H1 (cell line): ENCODE results near the gene TPSD1. TPM values are rescaled to one million over a fixed set of nuclear protein-coding genes. Genes with fewer than 3 reads are reported as not detected.

Experiments
- polyA plus RNA-seq, 7 experiments: library from polyadenylated mRNA; depleted of rRNA in 3 of 7; stranded (reverse) in 5 of 7; unstranded in 2 of 7; fragments of >200 nt in 5 of 7; fragments of 200-250 nt in 2 of 7; gene quantifications; 1 replicate in 5 of 7; 2 replicates in 1 of 7; 4 replicates in 1 of 7; pipeline versions ENCODE4 v1.2.1 to v1.2.3, GENCODE V29; 2011 to 2013; ENCODE audit warnings: missing spikeins in 2 of 7, mixed read lengths in 2 of 7
- total RNA-seq: library from RNA; stranded (reverse); fragmentation: NEBNext Ultra II Directional; extraction: Animal tissue kit (Norgen Biotek cat#: 25700); gene quantifications from 2 replicates; pipeline ENCODE4 v1.2.1, GENCODE V29; 2021

Gene TPSD1
- total and polyA plus RNA-seq, 2 of the 8 experiments (the other 6 are each of a cell fraction or from before 2014, with no cell fraction given), result 0.26 TPM; not detected in 1

Other genes with a start within 250 kb of the TPSD1 start
- 0.31 and 0.56 TPM in 2 replicates for gene SSTR5, start 183.3 kb upstream of the TPSD1 start, total RNA-seq
- 0.60 and 0.61 TPM in 2 replicates for gene SSTR5, start 183.3 kb upstream of the TPSD1 start, polyA plus RNA-seq (2011; rRNA removed)
- gene C1QTNF8, start 159.8 kb upstream of the TPSD1 start, total RNA-seq, result not detected in 2 replicates
- gene C1QTNF8, start 159.8 kb upstream of the TPSD1 start, polyA plus RNA-seq (2011; rRNA removed), result not detected in 2 replicates
- gene CACNA1H, start 103.0 kb upstream of the TPSD1 start, total RNA-seq, result 27.2 and 28.7 TPM in 2 replicates
- gene CACNA1H, start 103.0 kb upstream of the TPSD1 start, polyA plus RNA-seq (2011; rRNA removed), result 14.0 and 27.4 TPM in 2 replicates
- not detected in 2 replicates for gene TPSG1, start 30.8 kb upstream of the TPSD1 start, total RNA-seq
- gene TPSG1, start 30.8 kb upstream of the TPSD1 start, polyA plus RNA-seq (2011; rRNA removed), result not detected in 2 replicates
- not detected in 2 replicates for gene TPSB2, start 25.9 kb upstream of the TPSD1 start, total RNA-seq
- 0.08 TPM in 1 of 2 replicates, not detected in the other for gene TPSB2, start 25.9 kb upstream of the TPSD1 start, polyA plus RNA-seq (2011; rRNA removed)
- not detected in 2 replicates for gene TPSAB1, start 15.4 kb upstream of the TPSD1 start, total RNA-seq
- gene TPSAB1, start 15.4 kb upstream of the TPSD1 start, polyA plus RNA-seq (2011; rRNA removed), result 0.09 TPM in 2 replicates
- gene UBE2I, start 53.6 kb downstream of the TPSD1 start, total RNA-seq, result 268 and 272 TPM in 2 replicates
- 148 and 162 TPM in 2 replicates for gene UBE2I, start 53.6 kb downstream of the TPSD1 start, polyA plus RNA-seq (2011; rRNA removed)
- 6.8 and 7.9 TPM in 2 replicates for gene BAIAP3, start 77.6 kb downstream of the TPSD1 start, total RNA-seq
- 2.9 and 6.3 TPM in 2 replicates for gene BAIAP3, start 77.6 kb downstream of the TPSD1 start, polyA plus RNA-seq (2011; rRNA removed)
- gene TSR3, start 95.8 kb downstream of the TPSD1 start, total RNA-seq, result 45.9 and 52.3 TPM in 2 replicates
- gene TSR3, start 95.8 kb downstream of the TPSD1 start, polyA plus RNA-seq (2011; rRNA removed), result 43.1 and 66.0 TPM in 2 replicates
- gene GNPTG, start 95.9 kb downstream of the TPSD1 start, total RNA-seq, result 25.2 and 26.2 TPM in 2 replicates
- 51.2 and 73.3 TPM in 2 replicates for gene GNPTG, start 95.9 kb downstream of the TPSD1 start, polyA plus RNA-seq (2011; rRNA removed)
- 31.8 and 32.1 TPM in 2 replicates for gene UNKL, start 158.6 kb downstream of the TPSD1 start, total RNA-seq
- 25.1 and 32.0 TPM in 2 replicates for gene UNKL, start 158.6 kb downstream of the TPSD1 start, polyA plus RNA-seq (2011; rRNA removed)
- 13.4 and 14.9 TPM in 2 replicates for gene UQCC4, start 164.7 kb downstream of the TPSD1 start, total RNA-seq
- 33.8 and 35.0 TPM in 2 replicates for gene UQCC4, start 164.7 kb downstream of the TPSD1 start, polyA plus RNA-seq (2011; rRNA removed)
- not detected in 2 replicates for gene PERCC1, start 175.0 kb downstream of the TPSD1 start, total RNA-seq
- gene PERCC1, start 175.0 kb downstream of the TPSD1 start, polyA plus RNA-seq (2011; rRNA removed), result not detected in 2 replicates
- gene CCDC154, start 188.5 kb downstream of the TPSD1 start, total RNA-seq, result 0.88 and 1.3 TPM in 2 replicates
- 0.15 and 0.58 TPM in 2 replicates for gene CCDC154, start 188.5 kb downstream of the TPSD1 start, polyA plus RNA-seq (2011; rRNA removed)
- gene CLCN7, start 219.0 kb downstream of the TPSD1 start, total RNA-seq, result 76.5 and 81.5 TPM in 2 replicates
- 38.6 and 79.6 TPM in 2 replicates for gene CLCN7, start 219.0 kb downstream of the TPSD1 start, polyA plus RNA-seq (2011; rRNA removed)
- gene PTX4, start 232.9 kb downstream of the TPSD1 start, total RNA-seq, result not detected in 2 replicates
- not detected in 2 replicates for gene PTX4, start 232.9 kb downstream of the TPSD1 start, polyA plus RNA-seq (2011; rRNA removed)
- 64.8 and 66.4 TPM in 2 replicates for gene TELO2, start 237.3 kb downstream of the TPSD1 start, total RNA-seq
- 39.3 and 72.9 TPM in 2 replicates for gene TELO2, start 237.3 kb downstream of the TPSD1 start, polyA plus RNA-seq (2011; rRNA removed)